HL-60 (cell line): ENCODE measurements around the gene SFMBT2.

Experiments used
- GABPA ChIP-seq: IDR thresholded peaks from 2 replicates; pipeline ENCODE4 v1.6.1; 2012; ENCODE audit warnings: low read depth
- POLR2AphosphoS5 ChIP-seq: IDR thresholded peaks from 2 replicates; pipeline ENCODE4 v1.6.1; 2012; ENCODE audit warnings: low read depth
- SPI1 ChIP-seq: IDR thresholded peaks from 2 replicates; pipeline ENCODE4 v1.6.1; 2012; ENCODE audit warnings: low read depth, mild to moderate bottlenecking, borderline replicate concordance
- TF ChIP-seq, protein P1 (sequence below): IDR thresholded peaks from one replicate; pipeline ENCODE4 v1.5.1; 2011; ENCODE audit warnings: low read length, control low read depth, inconsistent platforms; ENCODE audit not compliant: insufficient read depth
- TF ChIP-seq, protein P2 (sequence below): IDR thresholded peaks from 2 replicates; pipeline ENCODE4 v1.6.1; 2012; ENCODE audit warnings: low read depth; ENCODE audit not compliant: insufficient replicate concordance

DNA sequence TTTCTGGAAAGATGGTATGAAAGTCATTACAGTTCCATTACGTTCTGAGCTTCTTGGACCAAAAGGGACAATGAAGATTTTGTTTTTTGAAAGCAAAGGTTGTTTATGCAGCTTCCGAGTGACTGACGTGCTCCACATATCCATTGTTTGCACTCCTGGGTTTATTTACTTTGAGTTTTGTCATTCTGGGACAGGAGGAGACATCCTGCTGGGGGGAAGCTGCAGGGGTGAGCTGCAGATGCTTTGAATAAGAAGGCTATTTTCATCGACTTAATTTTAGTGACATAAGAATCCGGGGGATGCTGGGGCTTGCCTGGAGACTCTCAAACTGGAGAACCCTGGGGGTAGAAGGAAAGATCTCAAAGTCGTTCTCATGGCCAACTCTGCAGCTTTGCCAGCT is 12.7 kb upstream of the SFMBT2 start:
- TF ChIP-seq, protein P1, sequence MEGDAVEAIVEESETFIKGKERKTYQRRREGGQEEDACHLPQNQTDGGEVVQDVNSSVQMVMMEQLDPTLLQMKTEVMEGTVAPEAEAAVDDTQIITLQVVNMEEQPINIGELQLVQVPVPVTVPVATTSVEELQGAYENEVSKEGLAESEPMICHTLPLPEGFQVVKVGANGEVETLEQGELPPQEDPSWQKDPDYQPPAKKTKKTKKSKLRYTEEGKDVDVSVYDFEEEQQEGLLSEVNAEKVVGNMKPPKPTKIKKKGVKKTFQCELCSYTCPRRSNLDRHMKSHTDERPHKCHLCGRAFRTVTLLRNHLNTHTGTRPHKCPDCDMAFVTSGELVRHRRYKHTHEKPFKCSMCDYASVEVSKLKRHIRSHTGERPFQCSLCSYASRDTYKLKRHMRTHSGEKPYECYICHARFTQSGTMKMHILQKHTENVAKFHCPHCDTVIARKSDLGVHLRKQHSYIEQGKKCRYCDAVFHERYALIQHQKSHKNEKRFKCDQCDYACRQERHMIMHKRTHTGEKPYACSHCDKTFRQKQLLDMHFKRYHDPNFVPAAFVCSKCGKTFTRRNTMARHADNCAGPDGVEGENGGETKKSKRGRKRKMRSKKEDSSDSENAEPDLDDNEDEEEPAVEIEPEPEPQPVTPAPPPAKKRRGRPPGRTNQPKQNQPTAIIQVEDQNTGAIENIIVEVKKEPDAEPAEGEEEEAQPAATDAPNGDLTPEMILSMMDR, result no peak
- TF ChIP-seq, protein P2, sequence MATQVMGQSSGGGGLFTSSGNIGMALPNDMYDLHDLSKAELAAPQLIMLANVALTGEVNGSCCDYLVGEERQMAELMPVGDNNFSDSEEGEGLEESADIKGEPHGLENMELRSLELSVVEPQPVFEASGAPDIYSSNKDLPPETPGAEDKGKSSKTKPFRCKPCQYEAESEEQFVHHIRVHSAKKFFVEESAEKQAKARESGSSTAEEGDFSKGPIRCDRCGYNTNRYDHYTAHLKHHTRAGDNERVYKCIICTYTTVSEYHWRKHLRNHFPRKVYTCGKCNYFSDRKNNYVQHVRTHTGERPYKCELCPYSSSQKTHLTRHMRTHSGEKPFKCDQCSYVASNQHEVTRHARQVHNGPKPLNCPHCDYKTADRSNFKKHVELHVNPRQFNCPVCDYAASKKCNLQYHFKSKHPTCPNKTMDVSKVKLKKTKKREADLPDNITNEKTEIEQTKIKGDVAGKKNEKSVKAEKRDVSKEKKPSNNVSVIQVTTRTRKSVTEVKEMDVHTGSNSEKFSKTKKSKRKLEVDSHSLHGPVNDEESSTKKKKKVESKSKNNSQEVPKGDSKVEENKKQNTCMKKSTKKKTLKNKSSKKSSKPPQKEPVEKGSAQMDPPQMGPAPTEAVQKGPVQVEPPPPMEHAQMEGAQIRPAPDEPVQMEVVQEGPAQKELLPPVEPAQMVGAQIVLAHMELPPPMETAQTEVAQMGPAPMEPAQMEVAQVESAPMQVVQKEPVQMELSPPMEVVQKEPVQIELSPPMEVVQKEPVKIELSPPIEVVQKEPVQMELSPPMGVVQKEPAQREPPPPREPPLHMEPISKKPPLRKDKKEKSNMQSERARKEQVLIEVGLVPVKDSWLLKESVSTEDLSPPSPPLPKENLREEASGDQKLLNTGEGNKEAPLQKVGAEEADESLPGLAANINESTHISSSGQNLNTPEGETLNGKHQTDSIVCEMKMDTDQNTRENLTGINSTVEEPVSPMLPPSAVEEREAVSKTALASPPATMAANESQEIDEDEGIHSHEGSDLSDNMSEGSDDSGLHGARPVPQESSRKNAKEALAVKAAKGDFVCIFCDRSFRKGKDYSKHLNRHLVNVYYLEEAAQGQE, result no peak
- TF ChIP-seq POLR2AphosphoS5, result no peak
- TF ChIP-seq SPI1, result no peak
- TF ChIP-seq GABPA, result no peak
